ENCODE data around the gene GPR68. TPM values are rescaled to one million over a fixed set of nuclear protein-coding genes. Genes with fewer than 3 reads are reported as not detected.

The GPR68 gene
- total RNA-seq, 6 experiments from 2014 or later, result 0.17 to 0.27 (median 0.19) TPM; not detected in 3

GRCh38 chr14:91264151-91265150, 19.9 kb upstream of the GPR68 start:
- no peak overlapping the region for H3K27ac ChIP-seq
- ATAC-seq (peak; percentile 67 to 82 (median 77)), DNase-seq (peak in 2 of 3 donors; percentile 44 to 57)
- H3K4me1 ChIP-seq, result peaks cover 0 to 9% (median under 1%) of the 10 kb centered on the region in 4 donors
- H3K4me3 ChIP-seq, result peak overlapping the region; percentile 8 to 46 (median 28)
- no peaks in the 10 kb centered on the region for H3K27me3 ChIP-seq
- no peaks in the 10 kb centered on the region for H3K9me3 ChIP-seq
- intact Hi-C loops (cut with DNase I), result no loop called here
- no peaks in the 10 kb centered on the region for H3K36me3 ChIP-seq
- TF ChIP-seq, protein P1, sequence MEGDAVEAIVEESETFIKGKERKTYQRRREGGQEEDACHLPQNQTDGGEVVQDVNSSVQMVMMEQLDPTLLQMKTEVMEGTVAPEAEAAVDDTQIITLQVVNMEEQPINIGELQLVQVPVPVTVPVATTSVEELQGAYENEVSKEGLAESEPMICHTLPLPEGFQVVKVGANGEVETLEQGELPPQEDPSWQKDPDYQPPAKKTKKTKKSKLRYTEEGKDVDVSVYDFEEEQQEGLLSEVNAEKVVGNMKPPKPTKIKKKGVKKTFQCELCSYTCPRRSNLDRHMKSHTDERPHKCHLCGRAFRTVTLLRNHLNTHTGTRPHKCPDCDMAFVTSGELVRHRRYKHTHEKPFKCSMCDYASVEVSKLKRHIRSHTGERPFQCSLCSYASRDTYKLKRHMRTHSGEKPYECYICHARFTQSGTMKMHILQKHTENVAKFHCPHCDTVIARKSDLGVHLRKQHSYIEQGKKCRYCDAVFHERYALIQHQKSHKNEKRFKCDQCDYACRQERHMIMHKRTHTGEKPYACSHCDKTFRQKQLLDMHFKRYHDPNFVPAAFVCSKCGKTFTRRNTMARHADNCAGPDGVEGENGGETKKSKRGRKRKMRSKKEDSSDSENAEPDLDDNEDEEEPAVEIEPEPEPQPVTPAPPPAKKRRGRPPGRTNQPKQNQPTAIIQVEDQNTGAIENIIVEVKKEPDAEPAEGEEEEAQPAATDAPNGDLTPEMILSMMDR (IDR thresholded peaks at IDR 0.05), result no peak
- no peak for TF ChIP-seq POLR2A (IDR thresholded peaks at IDR 0.05)
- WGBS (ENCODE audit: insufficient coverage, low coverage, low lambda C conversion rate, missing lambda C conversion rate), result 16% methylated on average over 17 of the region's 69 CpGs

DNA sequence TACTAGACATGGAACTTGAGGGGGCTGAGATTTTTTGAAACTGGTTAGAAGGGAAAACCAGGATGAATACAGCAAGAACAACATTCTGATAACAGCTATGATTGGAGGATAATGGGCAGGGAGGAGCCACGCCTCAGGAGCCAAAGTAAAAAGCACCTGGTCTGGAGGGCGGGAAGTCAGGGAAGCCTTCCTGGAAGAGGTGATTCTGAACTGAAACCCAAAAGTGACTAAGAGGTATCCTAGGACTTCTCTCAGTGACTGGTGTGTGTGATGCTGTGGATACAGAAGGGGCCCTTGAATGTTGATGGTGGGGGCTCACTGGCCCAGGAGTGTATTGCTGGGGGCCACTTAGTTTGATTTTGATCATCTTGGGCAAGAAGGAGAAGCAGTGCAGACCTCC, 18.8 kb upstream of the GPR68 start:
- H3K27ac ChIP-seq, result no peak overlapping the region
- intact Hi-C loops (cut with DNase I), result no loop called here
- no peaks in the 10 kb centered on the region for H3K9me3 ChIP-seq
- WGBS (ENCODE audit: insufficient coverage, low coverage, low lambda C conversion rate, missing lambda C conversion rate), result 85% methylated on average over 2 of the region's 2 CpGs
- H3K4me1 ChIP-seq, result peaks cover 0 to 9% (median under 1%) of the 10 kb centered on the region in 4 donors
- TF ChIP-seq, protein P1 (IDR thresholded peaks at IDR 0.05), result no peak
- H3K4me3 ChIP-seq, result no peak overlapping the region
- DNase-seq (no peak), ATAC-seq (no peak)
- no peaks in the 10 kb centered on the region for H3K36me3 ChIP-seq
- no peaks in the 10 kb centered on the region for H3K27me3 ChIP-seq

GRCh38 chr14:91261986-91262549, 17.6 kb upstream of the GPR68 start:
- Histone ChIP-seq H3K4me1 (peaks cover 0 to 9% (median under 1%) of the 10 kb centered on the region in 4 donors), H3K27me3 (no peaks in the 10 kb centered on the region), H3K9me3 (no peaks in the 10 kb centered on the region), H3K27ac (no peak overlapping the region), H3K36me3 (no peaks in the 10 kb centered on the region), H3K4me3 (no peak overlapping the region)
- TF ChIP-seq, protein P1 (IDR thresholded peaks at IDR 0.05), result no peak
- TF ChIP-seq POLR2A (IDR thresholded peaks at IDR 0.05), result no peak
- intact Hi-C loops (cut with DNase I), result no loop called here
- WGBS (ENCODE audit: insufficient coverage, low coverage, low lambda C conversion rate, missing lambda C conversion rate), result 100% methylated on average over 1 of the region's 11 CpGs
- no peak for DNase-seq
- no peak for ATAC-seq

- H3K27ac ChIP-seq, result no peak overlapping the region
- TF ChIP-seq, protein P1 (IDR thresholded peaks at IDR 0.05), result no peak
- TF ChIP-seq POLR2A (IDR thresholded peaks at IDR 0.05), result no peak
- H3K27me3 ChIP-seq, result no peaks in the 10 kb centered on the region
- 92% methylated on average over 5 of the region's 5 CpGs for WGBS (ENCODE audit: insufficient coverage, low coverage, low lambda C conversion rate, missing lambda C conversion rate)
- H3K4me3 ChIP-seq, result no peak overlapping the region
- H3K36me3 ChIP-seq, result no peaks in the 10 kb centered on the region
- intact Hi-C loops (cut with DNase I), result no loop called here
- H3K4me1 ChIP-seq, result peaks cover 0 to 9% (median 0%) of the 10 kb centered on the region in 4 donors
- ATAC-seq (no peak), DNase-seq (no peak)
- H3K9me3 ChIP-seq, result no peaks in the 10 kb centered on the region
Observed at GRCh38 chr14:91261115-91261514, 16.6 kb upstream of the GPR68 start.
